Prostate gland (tissue), 2 donors: ENCODE results near the gene SPIN1. TPM values are rescaled to one million over a fixed set of nuclear protein-coding genes. Genes with fewer than 3 reads are reported as not detected.
"Not testable (repeated sequence)": the region's sequence is repeated elsewhere in the genome, so short reads cannot be mapped to it uniquely, and the experiment has no call there.

Experiments
- DNase-seq: peaks from one replicate; pipeline ENCODE4 v3.0.0-alpha.2; 2019; ENCODE audit warnings: low spot score
- H3K27ac ChIP-seq, 2 donors: fragments of 200-600 bp; sonication (generic); 2 replicates each; pipeline ENCODE4 v1.5.1; 2017 to 2019
- H3K27me3 ChIP-seq: fragments of 200-600 bp; sonication (generic); replicated peaks from 2 replicates; pipeline ENCODE4 v1.5.1; 2019; ENCODE audit not compliant: insufficient read depth
- H3K36me3 ChIP-seq, 2 donors: fragments of 200-600 bp; sonication (generic); 1 replicate in 1 of 2; 2 replicates in 1 of 2; pipeline versions ENCODE4 v1.5.1 to v1.8.1; 2017 to 2019
- H3K4me1 ChIP-seq: fragments of 200-600 bp; sonication (generic); replicated peaks from 2 replicates; pipeline ENCODE4 v1.5.1; 2019
- H3K4me3 ChIP-seq, 2 donors: fragments of 200-600 bp; sonication (generic); 2 replicates each; pipeline ENCODE4 v1.5.1; 2017 to 2019
- H3K9me3 ChIP-seq: fragments of 200-600 bp; sonication (generic); 2 replicates; pipeline ENCODE4 v1.5.1; 2017
- CTCF ChIP-seq, 4 experiments: fragments of 200-600 bp in 2 of 4; fragments of 450-650 bp in 2 of 4; sonication (generic) in 2 of 4; IDR thresholded peaks; 1 replicate in 3 of 4; 2 replicates in 1 of 4; pipeline ENCODE4 v1.5.1; 2016 to 2019; ENCODE audit warnings: antibody characterized with exemption in 4 of 4, mild to moderate bottlenecking in 2 of 4, moderate library complexity in 2 of 4
- POLR2A ChIP-seq: fragments of 450-650 bp; IDR thresholded peaks from one replicate; pipeline ENCODE4 v1.6.1; 2016; ENCODE audit warnings: antibody characterized with exemption, mild to moderate bottlenecking
- POLR2AphosphoS5 ChIP-seq: sonication (generic); formaldehyde crosslinking; IDR thresholded peaks from one replicate; pipeline ENCODE4 v1.6.1; 2017; ENCODE audit warnings: antibody characterized with exemption
- WGBS: methylation state at CpG from one replicate; pipeline ENCODE4 v1.1.5; 2018; 5-methylcytosine and 5-hydroxymethylcytosine counted together
- intact Hi-C: fragments of 100-400 bp; cut with DNase I; formaldehyde crosslinking; loops from one replicate; pipeline ENCODE4 v1.14.2; 2022
- total RNA-seq, 2 donors: library from RNA; depleted of rRNA; stranded (reverse); fragments of >200 nt; gene quantifications; one replicate each; pipeline ENCODE4 v1.1.0, GENCODE V29; 2016

The SPIN1 gene
- total RNA-seq, 2 donors from 2014 or later: 74.5 to 98.5 TPM

- no peaks in the 10 kb centered on the region for H3K4me1 ChIP-seq
- no peak for TF ChIP-seq CTCF (IDR thresholded peaks at IDR 0.05)
- no peak for TF ChIP-seq POLR2AphosphoS5
- no peak for TF ChIP-seq POLR2A
- H3K9me3 ChIP-seq: no peaks in the 10 kb centered on the region
- no peaks in the 10 kb centered on the region for H3K27me3 ChIP-seq
- no peak for DNase-seq
- H3K36me3 ChIP-seq: no peaks in the 10 kb centered on the region
- H3K27ac ChIP-seq: no peak overlapping the region
- intact Hi-C loops: no loop called here
- H3K4me3 ChIP-seq: no peak overlapping the region
- 88% methylated on average over 3 of the region's 3 CpGs for WGBS
Observed at GRCh38 chr9:88379352-88379751, 8.9 kb upstream of the SPIN1 start.

GRCh38 chr9:88380118-88380517 is 8.1 kb upstream of the SPIN1 start:
- Histone ChIP-seq H3K27me3 (no peaks in the 10 kb centered on the region), H3K27ac (no peak overlapping the region), H3K36me3 (no peaks in the 10 kb centered on the region), H3K4me1 (no peaks in the 10 kb centered on the region), H3K9me3 (no peaks in the 10 kb centered on the region), H3K4me3 (no peak overlapping the region)
- no peak for DNase-seq
- TF ChIP-seq CTCF (IDR thresholded peaks at IDR 0.05) (no peak), POLR2A (no peak), POLR2AphosphoS5 (no peak)
- intact Hi-C loops: loop anchor here (10.0 kb wide), 2 partner anchors 195 to 275 kb away; no protein-coding TSS in a partner anchor
- 84% methylated on average over 1 of the region's 1 CpG for WGBS

- intact Hi-C loops: loop anchor here (10.0 kb wide), 2 partner anchors 193 to 277 kb away; no protein-coding TSS in a partner anchor
- WGBS: 93% methylated on average over 10 of the region's 10 CpGs
- not testable (repeated sequence) for H3K36me3 ChIP-seq, H3K27ac ChIP-seq, H3K9me3 ChIP-seq, H3K27me3 ChIP-seq, H3K4me3 ChIP-seq, H3K4me1 ChIP-seq, DNase-seq
Observed at GRCh38 chr9:88381322-88381721, 6.9 kb upstream of the SPIN1 start.

- H3K27me3 ChIP-seq: no peaks in the 10 kb centered on the region
- no peaks in the 10 kb centered on the region for H3K36me3 ChIP-seq
- no peak for TF ChIP-seq CTCF (IDR thresholded peaks at IDR 0.05)
- no peak for TF ChIP-seq POLR2A
- TF ChIP-seq POLR2AphosphoS5: no peak
- H3K4me3 ChIP-seq: no peak overlapping the region
- WGBS: 91% methylated on average over 3 of the region's 3 CpGs
- no peak for DNase-seq
- H3K27ac ChIP-seq: no peak overlapping the region
- no peaks in the 10 kb centered on the region for H3K9me3 ChIP-seq
- intact Hi-C loops: loop anchor here (10.0 kb wide), 2 partner anchors 192 to 278 kb away; no protein-coding TSS in a partner anchor
- H3K4me1 ChIP-seq: no peaks in the 10 kb centered on the region
Observed at GRCh38 chr9:88383176-88383575, 5.1 kb upstream of the SPIN1 start.

GRCh38 chr9:88386137-88386536 is 2.1 kb upstream of the SPIN1 start:
- H3K4me3 ChIP-seq, H3K9me3 ChIP-seq, DNase-seq, H3K27ac ChIP-seq, H3K4me1 ChIP-seq, H3K27me3 ChIP-seq, H3K36me3 ChIP-seq: not testable (repeated sequence)
- intact Hi-C loops: loop anchor here (10.0 kb wide), 2 partner anchors 189 to 281 kb away; no protein-coding TSS in a partner anchor
- WGBS: 94% methylated on average over 4 of the region's 4 CpGs

- intact Hi-C loops: loop anchor here (10.0 kb wide), 2 partner anchors 188 to 282 kb away; no protein-coding TSS in a partner anchor
- peak overlapping the region; percentile 87 to 95 for H3K27ac ChIP-seq
- H3K4me3 ChIP-seq: peak overlapping the region; percentile 87 to 91
- no peaks in the 10 kb centered on the region for H3K4me1 ChIP-seq
- no peaks in the 10 kb centered on the region for H3K27me3 ChIP-seq
- no peaks in the 10 kb centered on the region for H3K36me3 ChIP-seq
- no peaks in the 10 kb centered on the region for H3K9me3 ChIP-seq
- no peak for TF ChIP-seq POLR2A
- TF ChIP-seq POLR2AphosphoS5: no peak
- TF ChIP-seq CTCF (IDR thresholded peaks at IDR 0.05): no peak
- DNase-seq: peak; percentile 33
- WGBS: 13% methylated on average over 14 of the region's 14 CpGs
Observed at GRCh38 chr9:88387036-88387551, 1.1 kb upstream of the SPIN1 start.
